Hepatocyte (in vitro differentiated cells): Measurements from ENCODE around the gene METAP2. TPM values are rescaled to one million over a fixed set of nuclear protein-coding genes. Genes with fewer than 3 reads are reported as not detected.

Experiments
- DNase-seq: peaks from one replicate; pipeline ENCODE4 v3.0.0-alpha.2; 2016; ENCODE audit warnings: low spot score
- H2AFZ ChIP-seq: fragments of 200-600 bp; sonication (generic); 2 replicates; pipeline ENCODE4 v1.6.0; 2016; ENCODE audit warnings: antibody characterized with exemption, mild to moderate bottlenecking
- H3K27ac ChIP-seq: fragments of 200-600 bp; sonication (generic); 2 replicates; pipeline ENCODE4 v1.5.1; 2016; ENCODE audit warnings: mild to moderate bottlenecking
- H3K27me3 ChIP-seq: fragments of 200-600 bp; sonication (generic); 2 replicates; pipeline ENCODE4 v1.6.1; 2016
- H3K36me3 ChIP-seq: fragments of 200-600 bp; sonication (generic); replicated peaks from 2 replicates; pipeline ENCODE4 v1.5.1; 2016; ENCODE audit warnings: low read depth; ENCODE audit not compliant: insufficient read depth
- H3K4me1 ChIP-seq: fragments of 200-600 bp; sonication (generic); 2 replicates; pipeline ENCODE4 v1.5.1; 2016; ENCODE audit warnings: mild to moderate bottlenecking, moderate library complexity; ENCODE audit not compliant: insufficient read depth
- H3K4me2 ChIP-seq: fragments of 200-600 bp; sonication (generic); 2 replicates; pipeline ENCODE4 v1.6.0; 2016
- H3K4me3 ChIP-seq: fragments of 200-600 bp; sonication (generic); 2 replicates; pipeline ENCODE4 v1.5.1; 2016; ENCODE audit warnings: mild to moderate bottlenecking
- H3K79me2 ChIP-seq: fragments of 200-600 bp; sonication (generic); 2 replicates; pipeline ENCODE4 v1.6.0; 2017; ENCODE audit warnings: mild to moderate bottlenecking
- H3K9me2 ChIP-seq: fragments of 200-600 bp; sonication (generic); replicated peaks from 2 replicates; pipeline ENCODE4 v1.6.0; 2017; ENCODE audit warnings: mild to moderate bottlenecking; ENCODE audit not compliant: insufficient read depth
- H3K9me3 ChIP-seq: fragments of 200-600 bp; sonication (generic); 2 replicates; pipeline ENCODE4 v1.5.1; 2016; ENCODE audit warnings: low read depth, mild to moderate bottlenecking
- H4K20me1 ChIP-seq: fragments of 200-600 bp; sonication (generic); 2 replicates; pipeline ENCODE4 v1.6.0; 2016; ENCODE audit warnings: mild to moderate bottlenecking; ENCODE audit not compliant: insufficient read depth, poor library complexity, severe bottlenecking
- CTCF ChIP-seq: fragments of 200-600 bp; sonication (generic); IDR thresholded peaks from 2 replicates; pipeline ENCODE4 v1.5.1; 2016; ENCODE audit warnings: antibody characterized with exemption, mild to moderate bottlenecking; ENCODE audit not compliant: poor library complexity
- EZH2 ChIP-seq: fragments of 200-600 bp; sonication (generic); IDR thresholded peaks from 2 replicates; pipeline ENCODE4 v1.6.1; 2016; ENCODE audit warnings: antibody characterized with exemption, mild to moderate bottlenecking, borderline replicate concordance
- EZH2phosphoT487 ChIP-seq: fragments of 200-600 bp; sonication (generic); IDR thresholded peaks from one replicate; pipeline ENCODE4 v1.6.1; 2018; ENCODE audit warnings: antibody characterized with exemption, mild to moderate bottlenecking, low read depth, moderate library complexity; ENCODE audit not compliant: unreplicated experiment, severe bottlenecking
- WGBS: methylation state at CpG from one replicate; pipeline ENCODE4 v1.1.6; 2016; ENCODE audit warnings: low lambda C conversion rate; ENCODE audit errors: missing lambda C conversion rate; 5-methylcytosine and 5-hydroxymethylcytosine counted together
- polyA plus RNA-seq: library from polyadenylated mRNA; unstranded; fragments of >200 nt; fragmentation: Nextera tagmentation; extraction: Ambion mirVana; gene quantifications from 2 replicates; pipeline ENCODE4 v1.2.1, GENCODE V29; 2016
- total RNA-seq: library from RNA; depleted of rRNA; stranded (reverse); fragments of >200 nt; gene quantifications from 2 replicates; pipeline ENCODE4 v1.2.3, GENCODE V29; 2014

Gene METAP2
- total and polyA plus RNA-seq, 2 experiments from 2014 or later, result 44.7 to 69.7 TPM

- H3K9me2 ChIP-seq, result no peaks in the 10 kb centered on the region
- no peaks in the 10 kb centered on the region for H4K20me1 ChIP-seq
- TF ChIP-seq EZH2, result no peak
- TF ChIP-seq EZH2phosphoT487, result no peak
- no peak for TF ChIP-seq CTCF
- no peaks in the 10 kb centered on the region for H3K36me3 ChIP-seq
- H3K27me3 ChIP-seq, result no peaks in the 10 kb centered on the region
- WGBS, result 70% methylated on average over 2 of the region's 2 CpGs
- no peak overlapping the region for H3K27ac ChIP-seq
- no peaks in the 10 kb centered on the region for H3K79me2 ChIP-seq
- no peak overlapping the region for H3K4me3 ChIP-seq
- DNase-seq, result no peak
- no peaks in the 10 kb centered on the region for H3K9me3 ChIP-seq
- no peak overlapping the region for H2AFZ ChIP-seq
- no peaks in the 10 kb centered on the region for H3K4me1 ChIP-seq
- no peak overlapping the region for H3K4me2 ChIP-seq
Observed at GRCh38 chr12:95465275-95465674, 8.7 kb upstream of the METAP2 start.

- H3K9me2 ChIP-seq, result no peaks in the 10 kb centered on the region
- H3K9me3 ChIP-seq, result no peaks in the 10 kb centered on the region
- H3K79me2 ChIP-seq, result peaks cover 12% of the 10 kb centered on the region
- H3K27me3 ChIP-seq, result no peaks in the 10 kb centered on the region
- peaks cover 4% of the 10 kb centered on the region for H3K4me1 ChIP-seq
- no peaks in the 10 kb centered on the region for H3K36me3 ChIP-seq
- no peak overlapping the region for H3K4me2 ChIP-seq
- no peak overlapping the region for H3K4me3 ChIP-seq
- peaks cover 4% of the 10 kb centered on the region for H4K20me1 ChIP-seq
- no peak for DNase-seq
- H3K27ac ChIP-seq, result no peak overlapping the region
- no peak overlapping the region for H2AFZ ChIP-seq
- TF ChIP-seq EZH2phosphoT487 (no peak), CTCF (no peak), EZH2 (no peak)
- 67% methylated on average over 1 of the region's 1 CpG for WGBS
Observed at GRCh38 chr12:95470300-95470699, 3.7 kb upstream of the METAP2 start.

GRCh38 chr12:95473231-95473883 lies 595 bp upstream of the METAP2 start:
- peak overlapping the region; percentile 84 for H3K4me2 ChIP-seq
- peaks cover 43% of the 10 kb centered on the region for H3K79me2 ChIP-seq
- H3K27me3 ChIP-seq, result no peaks in the 10 kb centered on the region
- H4K20me1 ChIP-seq, result peaks cover 16% of the 10 kb centered on the region
- peak overlapping the region; percentile 97 for H3K27ac ChIP-seq
- TF ChIP-seq EZH2phosphoT487, result no peak
- no peak for TF ChIP-seq CTCF
- TF ChIP-seq EZH2, result no peak
- under 1% methylated on average over 23 of the region's 23 CpGs for WGBS
- no peaks in the 10 kb centered on the region for H3K9me2 ChIP-seq
- H3K36me3 ChIP-seq, result no peaks in the 10 kb centered on the region
- H2AFZ ChIP-seq, result peak overlapping the region; percentile 89
- H3K4me1 ChIP-seq, result peaks cover 14% of the 10 kb centered on the region
- peak; percentile 50 for DNase-seq
- peak overlapping the region; percentile 41 for H3K4me3 ChIP-seq
- no peaks in the 10 kb centered on the region for H3K9me3 ChIP-seq

GRCh38 chr12:95474660-95474958 lies 657 bp downstream of the METAP2 start:
- H3K36me3 ChIP-seq, result no peaks in the 10 kb centered on the region
- TF ChIP-seq EZH2phosphoT487 (no peak), CTCF (no peak), EZH2 (no peak)
- H3K79me2 ChIP-seq, result peaks cover 55% of the 10 kb centered on the region
- H3K9me3 ChIP-seq, result no peaks in the 10 kb centered on the region
- peak overlapping the region; percentile 85 for H3K4me3 ChIP-seq
- no peaks in the 10 kb centered on the region for H3K27me3 ChIP-seq
- DNase-seq, result no peak
- 1% methylated on average over 16 of the region's 16 CpGs for WGBS
- peaks cover 14% of the 10 kb centered on the region for H3K4me1 ChIP-seq
- no peaks in the 10 kb centered on the region for H3K9me2 ChIP-seq
- H3K27ac ChIP-seq, result peak overlapping the region; percentile 97
- peak overlapping the region; percentile 86 for H3K4me2 ChIP-seq
- peak overlapping the region; percentile 65 for H2AFZ ChIP-seq
- peaks cover 23% of the 10 kb centered on the region for H4K20me1 ChIP-seq
